ENCODE data around the gene RAP1A.
"Not testable (repeated sequence)": the region's sequence is repeated elsewhere in the genome, so short reads cannot be mapped to it uniquely, and the experiment has no call there.

The RAP1A gene

DNA sequence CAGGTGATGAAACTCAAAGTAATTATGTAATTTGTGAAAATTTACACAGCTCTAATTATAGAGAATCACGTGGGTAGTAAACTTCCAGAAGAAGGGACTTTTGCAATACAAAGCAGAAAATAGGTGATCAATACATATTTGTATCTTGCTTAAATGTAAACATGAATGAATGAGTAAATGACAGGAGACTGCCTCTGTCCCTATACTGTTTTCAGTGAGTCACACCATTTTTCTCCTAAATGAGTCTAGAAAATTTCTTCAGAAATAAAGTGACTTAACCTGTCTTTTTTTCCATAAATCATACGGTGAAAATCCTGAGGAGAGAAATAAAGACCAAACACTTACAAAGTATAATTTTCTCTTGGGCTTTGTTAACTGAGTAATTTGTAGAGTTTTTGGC, 11.9 kb downstream of the RAP1A start:
- Histone ChIP-seq H3K36me3 (no peaks in the 10 kb centered on the region), H3K9me3 (ENCODE audit: severe bottlenecking) (no peaks in the 10 kb centered on the region), H3K4me3 (ENCODE audit: low read depth, low read length) (no peak overlapping the region), H3K27ac (no peak overlapping the region), H3K27me3 (ENCODE audit: insufficient read depth, low read depth, severe bottlenecking) (no peaks in the 10 kb centered on the region)
- TF ChIP-seq CTCF (IDR thresholded peaks at IDR 0.05; ENCODE audit: low read depth, low read length): no peak
- DNase-seq: no peak

DNA sequence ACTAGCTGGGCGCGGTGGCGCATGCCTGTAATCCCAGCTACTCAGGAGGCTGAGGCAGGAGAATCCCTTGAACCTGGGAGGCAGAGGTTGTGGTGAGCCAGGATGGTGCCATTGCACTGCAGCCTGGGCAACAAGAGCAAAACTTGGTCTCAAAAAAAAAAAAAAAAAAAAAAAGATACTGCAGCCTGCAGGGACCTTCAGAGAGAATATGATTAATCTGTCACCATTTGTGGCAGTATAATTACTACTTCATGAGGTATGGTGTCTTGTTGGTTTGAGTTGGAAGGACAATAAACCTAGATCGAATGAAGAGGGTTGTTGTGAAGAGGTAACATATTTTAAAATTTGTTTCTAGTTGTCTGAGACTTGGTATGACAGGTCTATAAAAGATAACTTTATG, 13.2 kb downstream of the RAP1A start:
- H3K27ac ChIP-seq; H3K36me3 ChIP-seq; H3K4me3 ChIP-seq (ENCODE audit: low read depth, low read length); DNase-seq; H3K9me3 ChIP-seq (ENCODE audit: severe bottlenecking); H3K27me3 ChIP-seq (ENCODE audit: insufficient read depth, low read depth, severe bottlenecking): not testable (repeated sequence)

- TF ChIP-seq CTCF (IDR thresholded peaks at IDR 0.05; ENCODE audit: low read depth, low read length): no peak
- Histone ChIP-seq H3K27ac (no peak overlapping the region), H3K4me3 (ENCODE audit: low read depth, low read length) (no peak overlapping the region), H3K27me3 (ENCODE audit: insufficient read depth, low read depth, severe bottlenecking) (no peaks in the 10 kb centered on the region), H3K36me3 (no peaks in the 10 kb centered on the region), H3K9me3 (ENCODE audit: severe bottlenecking) (no peaks in the 10 kb centered on the region)
- DNase-seq: no peak
Measured at GRCh38 chr1:111633736-111634247, 14.2 kb downstream of the RAP1A start.

GRCh38 chr1:111635324-111636009, 15.9 kb downstream of the RAP1A start:
- Histone ChIP-seq H3K27me3 (ENCODE audit: insufficient read depth, low read depth, severe bottlenecking) (no peaks in the 10 kb centered on the region), H3K27ac (no peak overlapping the region), H3K9me3 (ENCODE audit: severe bottlenecking) (no peaks in the 10 kb centered on the region), H3K36me3 (no peaks in the 10 kb centered on the region), H3K4me3 (ENCODE audit: low read depth, low read length) (no peak overlapping the region)
- TF ChIP-seq CTCF (IDR thresholded peaks at IDR 0.05; ENCODE audit: low read depth, low read length): no peak
- DNase-seq: no peak

DNA sequence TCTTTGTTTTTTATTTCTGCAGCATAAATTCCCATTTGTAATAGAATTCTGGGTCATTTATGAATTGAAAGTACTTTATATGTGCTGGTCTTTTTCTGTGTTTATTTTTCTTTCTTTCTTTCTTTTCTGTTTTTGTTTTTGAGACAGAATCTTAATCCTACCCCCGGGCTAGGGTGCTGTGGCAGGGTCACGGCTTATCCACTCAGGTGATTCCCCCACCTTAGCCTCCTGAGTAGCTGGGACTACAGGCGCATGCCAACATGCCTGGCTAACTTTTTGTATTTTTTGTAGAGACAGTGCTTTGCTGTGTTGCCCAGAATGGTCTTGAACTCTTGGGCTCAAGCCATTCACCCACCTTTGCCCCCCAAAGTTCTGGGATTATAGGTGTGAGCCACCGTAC, 18.7 kb downstream of the RAP1A start:
- Histone ChIP-seq H3K36me3 (no peaks in the 10 kb centered on the region), H3K27ac (no peak overlapping the region), H3K4me3 (ENCODE audit: low read depth, low read length) (no peak overlapping the region), H3K9me3 (ENCODE audit: severe bottlenecking) (peaks cover 5% of the 10 kb centered on the region), H3K27me3 (ENCODE audit: insufficient read depth, low read depth, severe bottlenecking) (no peaks in the 10 kb centered on the region)
- TF ChIP-seq CTCF (IDR thresholded peaks at IDR 0.05; ENCODE audit: low read depth, low read length): no peak
- no peak for DNase-seq

GRCh38 chr1:111639602-111640198, 20.1 kb downstream of the RAP1A start:
- Histone ChIP-seq H3K27me3 (ENCODE audit: insufficient read depth, low read depth, severe bottlenecking) (no peaks in the 10 kb centered on the region), H3K9me3 (ENCODE audit: severe bottlenecking) (peaks cover 5% of the 10 kb centered on the region), H3K27ac (no peak overlapping the region), H3K4me3 (ENCODE audit: low read depth, low read length) (no peak overlapping the region), H3K36me3 (no peaks in the 10 kb centered on the region)
- DNase-seq: no peak
- no peak for TF ChIP-seq CTCF (IDR thresholded peaks at IDR 0.05; ENCODE audit: low read depth, low read length)
